ENCODE data around the gene IL17C. TPM values are rescaled to one million over a fixed set of nuclear protein-coding genes. Genes with fewer than 3 reads are reported as not detected.

Gene IL17C
- polyA plus RNA-seq, 2 of the 4 experiments (the other 2 are of a cell fraction): not detected

DNA sequence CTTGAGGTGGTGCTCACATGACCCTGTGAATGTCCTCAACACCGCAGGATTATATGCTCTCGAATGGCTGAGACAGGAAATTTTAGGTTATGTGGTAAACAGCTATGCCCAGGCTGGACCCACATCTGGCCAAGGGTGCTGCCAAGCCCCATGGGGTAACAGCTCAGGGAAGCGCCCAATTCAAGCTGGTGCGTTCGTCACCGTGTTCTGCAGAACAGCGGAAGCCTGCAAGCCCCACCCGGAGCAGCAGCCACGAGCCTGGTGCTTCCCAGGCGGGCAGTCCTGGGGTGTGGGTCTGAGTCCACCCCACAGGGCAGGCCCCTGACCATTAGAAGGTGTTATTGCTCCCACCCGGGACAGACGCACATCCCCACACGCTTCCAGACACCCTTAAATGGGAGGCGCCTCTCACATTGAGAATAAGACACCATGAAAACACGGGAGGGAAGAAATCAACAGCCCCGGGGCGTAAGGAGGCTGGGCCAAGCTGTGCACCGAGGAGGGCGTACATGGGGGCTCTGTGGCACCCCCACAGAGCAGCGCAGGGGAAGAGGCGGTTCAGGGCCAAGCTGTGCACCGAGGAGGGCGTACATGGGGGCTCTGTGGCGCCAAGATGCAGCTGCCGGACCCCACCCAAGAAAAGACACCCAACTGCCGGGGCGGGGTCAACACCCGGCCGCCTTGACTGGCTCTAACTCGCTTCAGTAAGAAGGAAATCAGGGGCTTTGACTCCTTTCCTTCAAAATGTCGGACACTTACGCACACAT is 15.4 kb downstream of the IL17C start:
- Histone ChIP-seq H3K4me2 (no peak overlapping the region), H3K4me1 (peaks cover 21% of the 10 kb centered on the region), H3K4me3 (no peak overlapping the region), H3K9me3 (no peaks in the 10 kb centered on the region), H3K27ac (no peak overlapping the region)
- ATAC-seq (no peak), DNase-seq (ENCODE audit: low read depth in 1 of 2, low spot score in 1 of 2) (no peak), FAIRE-seq (no peak)
- TF ChIP-seq ZFP36 (IDR thresholded peaks at IDR 0.05; ENCODE audit: borderline replicate concordance, partially characterized antibody): no peak
- TF ChIP-seq RCOR1 (IDR thresholded peaks at IDR 0.05; ENCODE audit: low read depth, low read length): no peak
- TF ChIP-seq MAFK (IDR thresholded peaks at IDR 0.05; ENCODE audit: partially characterized antibody): no peak
- TF ChIP-seq CBX8 (IDR thresholded peaks at IDR 0.05): no peak
- no peak for TF ChIP-seq RNF2 (IDR thresholded peaks at IDR 0.05; ENCODE audit: borderline replicate concordance, low read depth)
- TF ChIP-seq TP53 (CRISPR knock-in tag; IDR thresholded peaks at IDR 0.05): no peak
- no peak for TF ChIP-seq ZC3H11A (IDR thresholded peaks at IDR 0.05)
- no peak for TF ChIP-seq BHLHE40 (IDR thresholded peaks at IDR 0.05; ENCODE audit: low read depth, low read length)
- TF ChIP-seq MAX (IDR thresholded peaks at IDR 0.05): no peak
- no peak for TF ChIP-seq NR3C1 (IDR thresholded peaks at IDR 0.05)
- no peak for TF ChIP-seq RARB (CRISPR knock-in tag; IDR thresholded peaks at IDR 0.05)
- TF ChIP-seq, protein P1, sequence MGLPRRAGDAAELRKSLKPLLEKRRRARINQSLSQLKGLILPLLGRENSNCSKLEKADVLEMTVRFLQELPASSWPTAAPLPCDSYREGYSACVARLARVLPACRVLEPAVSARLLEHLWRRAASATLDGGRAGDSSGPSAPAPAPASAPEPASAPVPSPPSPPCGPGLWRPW (IDR thresholded peaks at IDR 0.05): no peak
- TF ChIP-seq FOSL2 (IDR thresholded peaks at IDR 0.05): no peak
- no peak for TF ChIP-seq FOSL2 (CRISPR knock-in tag; IDR thresholded peaks at IDR 0.05)
- TF ChIP-seq POLR2AphosphoS2 (conservative IDR thresholded peaks at IDR 0.05; ENCODE audit: low read length): no peak
- TF ChIP-seq EP300 (IDR thresholded peaks at IDR 0.05): no peak
- no peak for TF ChIP-seq FOSB (CRISPR knock-in tag; IDR thresholded peaks at IDR 0.05)
- TF ChIP-seq KDM1A (IDR thresholded peaks at IDR 0.05; ENCODE audit: low read depth): no peak
- no peak for TF ChIP-seq ESRRA (IDR thresholded peaks at IDR 0.05; ENCODE audit: borderline replicate concordance, low read length)
- CTCF ChIA-PET: interaction anchor here (1.0 to 1.1 kb wide), 2 partner anchors 20 to 69 kb away, joined by 3 read pairs; no protein-coding TSS in a partner anchor
- 82% methylated on average over 26 of the region's 32 CpGs for WGBS (ENCODE audit: missing lambda C conversion rate)
- POLR2A ChIA-PET: no interaction called here

- CTCF ChIA-PET: interaction anchor here (0.6 to 1.1 kb wide), 2 partner anchors 70 to 211 kb away, joined by 3 read pairs; no protein-coding TSS in a partner anchor
- FAIRE-seq: no peak
These were observed 16.1 kb downstream of the IL17C start for GRCh38 chr16:88654363-88655052.

GRCh38 chr16:88655053-88655732 is 16.8 kb downstream of the IL17C start:
- H3K9me3 ChIP-seq: no peaks in the 10 kb centered on the region
- WGBS (ENCODE audit: missing lambda C conversion rate): 97% methylated on average over 42 of the region's 50 CpGs
- ChIA-PET POLR2A (no interaction called here), CTCF (interaction anchor here (0.6 kb wide), 1 partner anchor 211 kb away, joined by 3 read pairs; no protein-coding TSS in a partner anchor)
- DNase-seq (ENCODE audit: low read depth in 1 of 2, low spot score in 1 of 2): no peak
- no peak overlapping the region for H3K4me2 ChIP-seq
- no peak overlapping the region for H3K27ac ChIP-seq
- no peak for TF ChIP-seq CBX2 (IDR thresholded peaks at IDR 0.05; ENCODE audit: borderline replicate concordance, low read depth)
- no peak for TF ChIP-seq CEBPB (IDR thresholded peaks at IDR 0.05)
- TF ChIP-seq CHD4 (IDR thresholded peaks at IDR 0.05; ENCODE audit: borderline replicate concordance): no peak
- TF ChIP-seq RNF2 (IDR thresholded peaks at IDR 0.05; ENCODE audit: borderline replicate concordance, low read depth): no peak
- TF ChIP-seq HOXB5 (CRISPR knock-in tag; IDR thresholded peaks at IDR 0.05): no peak
- no peak for TF ChIP-seq NR3C1 (IDR thresholded peaks at IDR 0.05)
- TF ChIP-seq MAFK (IDR thresholded peaks at IDR 0.05; ENCODE audit: partially characterized antibody): no peak
- TF ChIP-seq ZC3H11A (IDR thresholded peaks at IDR 0.05): no peak
- TF ChIP-seq NFE2L2 (conservative IDR thresholded peaks at IDR 0.05; ENCODE audit: low read length): no peak
- TF ChIP-seq TFCP2L1 (CRISPR knock-in tag; IDR thresholded peaks at IDR 0.05): no peak
- TF ChIP-seq POLR2A (IDR thresholded peaks at IDR 0.05; ENCODE audit: low read length): no peak
- TF ChIP-seq MYC (IDR thresholded peaks at IDR 0.05; ENCODE audit: borderline replicate concordance, low read length): no peak
- no peak overlapping the region for H3K4me3 ChIP-seq
- no peak for ATAC-seq
- H3K4me1 ChIP-seq: peaks cover 10% of the 10 kb centered on the region
- FAIRE-seq: no peak

More at GRCh38 chr16:88654363-88655052, 16.1 kb downstream of the IL17C start:
- no peak overlapping the region for H3K4me2 ChIP-seq
- DNase-seq (ENCODE audit: low read depth in 1 of 2, low spot score in 1 of 2) (no peak), ATAC-seq (no peak)
- H3K9me3 ChIP-seq: no peaks in the 10 kb centered on the region
- H3K4me1 ChIP-seq: peaks cover 17% of the 10 kb centered on the region
- WGBS (ENCODE audit: missing lambda C conversion rate): 86% methylated on average over 21 of the region's 28 CpGs
- POLR2A ChIA-PET: no interaction called here
- H3K4me3 ChIP-seq: no peak overlapping the region
- TF ChIP-seq NPAS2 (CRISPR knock-in tag; IDR thresholded peaks at IDR 0.05; ENCODE audit: borderline replicate concordance) (no peak), FOSB (CRISPR knock-in tag; IDR thresholded peaks at IDR 0.05) (no peak), RAD21 (conservative IDR thresholded peaks at IDR 0.05 in 1 of 2, IDR thresholded peaks at IDR 0.05 in 1 of 2) (no peak)
- H3K27ac ChIP-seq: no peak overlapping the region

Measured in A549 (cell line).